Ovary (tissue), 9 donors: ENCODE measurements around the gene MOGAT1. TPM values are rescaled to one million over a fixed set of nuclear protein-coding genes. Genes with fewer than 3 reads are reported as not detected.

Experiments
- DNase-seq, 5 donors: peaks; one replicate each; pipeline ENCODE4 v3.0.0-alpha.2; 2019 to 2020
- H3K27ac ChIP-seq, 2 donors: fragments of 200-600 bp; one replicate each; pipeline versions ENCODE4 v1.5.1 to v1.8.0; 2019 to 2022
- H3K27me3 ChIP-seq: fragments of 200-600 bp; one replicate; pipeline ENCODE4 v1.8.0; 2022
- H3K36me3 ChIP-seq: fragments of 200-600 bp; sonication (generic); one replicate; pipeline ENCODE4 v1.5.1; 2019
- H3K4me1 ChIP-seq: one replicate; pipeline ENCODE4 v1.8.1; 2013; ENCODE audit warnings: mild to moderate bottlenecking, moderate library complexity; ENCODE audit not compliant: insufficient read depth
- H3K4me3 ChIP-seq: fragments of 200-600 bp; sonication (generic); one replicate; pipeline ENCODE4 v1.5.1; 2017
- H3K9me3 ChIP-seq, 2 donors: fragments of 200-600 bp in 1 of 2; sonication (generic) in 1 of 2; one replicate each; pipeline versions ENCODE4 v1.5.1 to v1.8.1; 2013 to 2019; ENCODE audit warnings: mild to moderate bottlenecking in 1 of 2, moderate library complexity in 1 of 2
- CTCF ChIP-seq, 3 donors: fragments of 450-650 bp in 2 of 3; fragments of 200-600 bp in 1 of 3; IDR thresholded peaks; one replicate each; pipeline versions ENCODE4 v1.5.1 to v1.8.0; 2016 to 2022; ENCODE audit warnings: antibody characterized with exemption in 3 of 3, mild to moderate bottlenecking in 1 of 3
- EP300 ChIP-seq: sonication (generic); formaldehyde crosslinking; IDR thresholded peaks from one replicate; pipeline ENCODE4 v1.6.1; 2017; ENCODE audit warnings: antibody characterized with exemption
- POLR2A ChIP-seq: fragments of 450-650 bp; IDR thresholded peaks from one replicate; pipeline ENCODE4 v1.6.1; 2017; ENCODE audit warnings: antibody characterized with exemption, mild to moderate bottlenecking, moderate library complexity
- WGBS, 3 donors: extraction: QIAGEN DNeasy Blood & Tissue Kit in 1 of 3; methylation state at CpG; one replicate each; pipeline versions ENCODE4 v1.1.5 to v1.1.7; 2013 to 2017; 5-methylcytosine and 5-hydroxymethylcytosine counted together
- intact Hi-C, 4 donors: fragments of 100-400 bp; cut with DNase I; formaldehyde crosslinking; loops; one replicate each; pipeline versions ENCODE4 v1.11.0 to v1.15.1; 2022 to 2023
- polyA plus RNA-seq, 2 donors: library from polyadenylated mRNA; stranded (reverse); fragments of 200-250 nt in 1 of 2; fragments of 350-450 nt in 1 of 2; fragmentation: Illumina TruSeq in 1 of 2; extraction: RNeasy Lipid Tissue Mini Kit (QIAGEN cat#74804) in 1 of 2; gene quantifications; one replicate each; pipeline ENCODE4 v1.2.3, GENCODE V29; 2013 to 2014
- total RNA-seq, 7 donors: library from RNA; depleted of rRNA in 2 of 7; stranded (reverse); fragments of >200 nt in 2 of 7; fragmentation: NEBNext Ultra II Directional in 3 of 7; extraction: Animal tissue kit (Norgen Biotek cat#: 25700) in 3 of 7; gene quantifications; one replicate each; pipeline versions ENCODE4 v1.1.0 to v1.2.4, GENCODE V29; 2016 to 2023
- donor health status: DM: no; HTN: no; CAD: no; lungs with moderate emphysema.
- donor health status: DM: no; HTN: no; CAD: no.
- donor health status: Bipolar disorder and iron deficiency.
- donor health status: DM: yes; HTN: yes; CAD: no.
- donor health status: DM: no; HTN: no; CAD: no.
- donor health status: DM: yes; HTN: yes; CAD: no.

MOGAT1 gene
- total and polyA plus RNA-seq, 9 donors = not detected

- Histone ChIP-seq H3K36me3 (no peaks in the 10 kb centered on the region), H3K9me3 (no peaks in the 10 kb centered on the region), H3K4me3 (no peak overlapping the region), H3K27ac (no peak overlapping the region), H3K4me1 (peaks cover 7% of the 10 kb centered on the region), H3K27me3 (no peaks in the 10 kb centered on the region)
- 55 to 66% (median 60%) methylated on average over 7 of the region's 7 CpGs for WGBS, 3 donors
- intact Hi-C loops = no loop called here
- no peak for DNase-seq
- no peak for TF ChIP-seq POLR2A
- no peak for TF ChIP-seq CTCF (IDR thresholded peaks at IDR 0.05)
- no peak for TF ChIP-seq EP300
Observed at GRCh38 chr2:222673273-222673672, 1.8 kb downstream of the MOGAT1 start.

GRCh38 chr2:222673883-222674282 lies 2.4 kb downstream of the MOGAT1 start:
- DNase-seq = no peak
- H3K4me3 ChIP-seq = no peak overlapping the region
- intact Hi-C loops = no loop called here
- WGBS, 3 donors = 89 to 95% (median 91%) methylated on average over 5 of the region's 5 CpGs
- H3K27me3 ChIP-seq = no peaks in the 10 kb centered on the region
- TF ChIP-seq POLR2A (no peak), EP300 (no peak), CTCF (IDR thresholded peaks at IDR 0.05) (no peak)
- H3K9me3 ChIP-seq = no peaks in the 10 kb centered on the region
- H3K4me1 ChIP-seq = peaks cover 7% of the 10 kb centered on the region
- H3K36me3 ChIP-seq = no peaks in the 10 kb centered on the region
- H3K27ac ChIP-seq = no peak overlapping the region

GRCh38 chr2:222677981-222678380 lies 6.5 kb downstream of the MOGAT1 start:
- TF ChIP-seq CTCF (IDR thresholded peaks at IDR 0.05) (no peak), EP300 (no peak), POLR2A (no peak)
- intact Hi-C loops = no loop called here
- no peak overlapping the region for H3K4me3 ChIP-seq
- 77 to 87% (median 83%) methylated on average over 3 of the region's 3 CpGs for WGBS, 3 donors
- no peaks in the 10 kb centered on the region for H3K36me3 ChIP-seq
- no peak overlapping the region for H3K27ac ChIP-seq
- no peaks in the 10 kb centered on the region for H3K9me3 ChIP-seq
- no peak for DNase-seq
- H3K4me1 ChIP-seq = no peaks in the 10 kb centered on the region
- H3K27me3 ChIP-seq = peaks cover 2% of the 10 kb centered on the region

- WGBS, 3 donors = 69 to 75% (median 71%) methylated on average over 3 of the region's 3 CpGs
- H3K4me1 ChIP-seq = no peaks in the 10 kb centered on the region
- intact Hi-C loops = no loop called here
Observed at GRCh38 chr2:222683805-222684204, 12.3 kb downstream of the MOGAT1 start.

More at GRCh38 chr2:222683805-222684204, 12.3 kb downstream of the MOGAT1 start:
- TF ChIP-seq POLR2A (no peak), CTCF (IDR thresholded peaks at IDR 0.05) (no peak), EP300 (no peak)
- no peaks in the 10 kb centered on the region for H3K9me3 ChIP-seq
- no peak overlapping the region for H3K4me3 ChIP-seq
- H3K27me3 ChIP-seq = peaks cover 2% of the 10 kb centered on the region
- no peaks in the 10 kb centered on the region for H3K36me3 ChIP-seq
- DNase-seq = no peak
- no peak overlapping the region for H3K27ac ChIP-seq
